ENCODE results near the gene ANKRD37. TPM values are rescaled to one million over a fixed set of nuclear protein-coding genes. Genes with fewer than 3 reads are reported as not detected.

ANKRD37 gene
- total RNA-seq, 1 experiment from 2014 or later: 5.1 TPM

GRCh38 chr4:185441479-185441878 lies 44.8 kb downstream of the ANKRD37 start:
- H3K27ac ChIP-seq (ENCODE audit: low read length): no peak overlapping the region
- no peaks in the 10 kb centered on the region for H3K4me1 ChIP-seq (ENCODE audit: control insufficient read depth, insufficient read depth, low read length)
- in situ Hi-C loops (cut with HindIII; ENCODE audit: low pct_unique_long_range_greater_than_20kb, low sequenced_read_pairs): no loop called here
- no peak for DNase-seq (ENCODE audit: low read depth, low spot score)
- no peak for TF ChIP-seq SIN3A (IDR thresholded peaks at IDR 0.05; ENCODE audit: borderline replicate concordance, insufficient read depth, low read depth, low read length)
- TF ChIP-seq TCF7L2 (IDR thresholded peaks at IDR 0.05; ENCODE audit: low read depth, low read length): no peak
- TF ChIP-seq CTCF (IDR thresholded peaks at IDR 0.05): no peak
- no peak for TF ChIP-seq REST (IDR thresholded peaks at IDR 0.05; ENCODE audit: insufficient read depth in 1 of 2, low read depth in 2 of 2, low read length in 1 of 2)
- no peak for TF ChIP-seq POLR2AphosphoS5 (IDR thresholded peaks at IDR 0.05; ENCODE audit: low read depth, low read length)
- H3K9me3 ChIP-seq (ENCODE audit: control insufficient read depth, insufficient read depth, low read depth, low read length): no peaks in the 10 kb centered on the region
- intact Hi-C loops (cut with micrococcal nuclease; ENCODE audit: unreplicated experiment): no loop called here
- H3K36me3 ChIP-seq (ENCODE audit: control insufficient read depth, insufficient read depth, low read length): no peaks in the 10 kb centered on the region
- CTCF ChIA-PET: no interaction called here
- BruUV-seq (replicated peaks): no TSS peak
- H3K4me3 ChIP-seq (ENCODE audit: low read depth in 2 of 2, low read length in 2 of 2): no peak overlapping the region
- H3K27me3 ChIP-seq (ENCODE audit: control insufficient read depth, insufficient read depth, low read length): no peaks in the 10 kb centered on the region
- POLR2A ChIA-PET: interaction anchor here (0.6 kb wide), 1 partner anchor 48 kb away, joined by 9 read pairs; no protein-coding TSS in a partner anchor
- no peak for ATAC-seq

GRCh38 chr4:185445209-185445608 lies 48.6 kb downstream of the ANKRD37 start:
- POLR2A ChIA-PET: no interaction called here
- DNase-seq (ENCODE audit: low read depth, low spot score): no peak
- no peak for ATAC-seq
- Histone ChIP-seq H3K27me3 (ENCODE audit: control insufficient read depth, insufficient read depth, low read length) (no peaks in the 10 kb centered on the region), H3K27ac (ENCODE audit: low read length) (no peak overlapping the region), H3K4me1 (ENCODE audit: control insufficient read depth, insufficient read depth, low read length) (no peaks in the 10 kb centered on the region), H3K4me3 (ENCODE audit: low read depth in 2 of 2, low read length in 2 of 2) (no peak overlapping the region), H3K36me3 (ENCODE audit: control insufficient read depth, insufficient read depth, low read length) (no peaks in the 10 kb centered on the region), H3K9me3 (ENCODE audit: control insufficient read depth, insufficient read depth, low read depth, low read length) (no peaks in the 10 kb centered on the region)
- in situ Hi-C loops (cut with HindIII; ENCODE audit: low pct_unique_long_range_greater_than_20kb, low sequenced_read_pairs): no loop called here
- intact Hi-C loops (cut with micrococcal nuclease; ENCODE audit: unreplicated experiment): no loop called here
- no TSS peak for BruUV-seq (replicated peaks)
- CTCF ChIA-PET: no interaction called here
- TF ChIP-seq TCF7L2 (IDR thresholded peaks at IDR 0.05; ENCODE audit: low read depth, low read length): no peak
- no peak for TF ChIP-seq CTCF (IDR thresholded peaks at IDR 0.05)
- no peak for TF ChIP-seq POLR2AphosphoS5 (IDR thresholded peaks at IDR 0.05; ENCODE audit: low read depth, low read length)
- no peak for TF ChIP-seq REST (IDR thresholded peaks at IDR 0.05; ENCODE audit: insufficient read depth in 1 of 2, low read depth in 2 of 2, low read length in 1 of 2)
- TF ChIP-seq SIN3A (IDR thresholded peaks at IDR 0.05; ENCODE audit: borderline replicate concordance, insufficient read depth, low read depth, low read length): no peak

Other genes starting within 250 kb of the ANKRD37 start
- 39.0 TPM for gene CFAP97, start 192.8 kb upstream of the ANKRD37 start, total RNA-seq (2021; ENCODE audit: unreplicated experiment)
- gene SNX25, start 187.2 kb upstream of the ANKRD37 start, total RNA-seq (2021; ENCODE audit: unreplicated experiment): 16.7 TPM
- 0.33 TPM for gene LRP2BP, start 917 bp upstream of the ANKRD37 start, total RNA-seq (2021; ENCODE audit: unreplicated experiment)
- gene UFSP2, start 29.1 kb downstream of the ANKRD37 start, total RNA-seq (2021; ENCODE audit: unreplicated experiment): 17.0 TPM
- gene CCDC110, start 74.9 kb downstream of the ANKRD37 start, total RNA-seq (2021; ENCODE audit: unreplicated experiment): 0.05 TPM
- gene PDLIM3, start 138.7 kb downstream of the ANKRD37 start, total RNA-seq (2021; ENCODE audit: unreplicated experiment): 0.10 TPM

Data from Panc1 (cell line).